ENCODE measurements around the gene STXBP3.

GRCh38 chr1:108704496-108704895 lies 42.0 kb upstream of the STXBP3 start:
- TF ChIP-seq CTCF (IDR thresholded peaks at IDR 0.05) (no peak), RAD21 (conservative IDR thresholded peaks at IDR 0.05 in 1 of 2, IDR thresholded peaks at IDR 0.05 in 1 of 2) (no peak), EHMT2 (IDR thresholded peaks at IDR 0.05; ENCODE audit: low read depth) (no peak)
